ENCODE data around the gene COPG2.

DNA sequence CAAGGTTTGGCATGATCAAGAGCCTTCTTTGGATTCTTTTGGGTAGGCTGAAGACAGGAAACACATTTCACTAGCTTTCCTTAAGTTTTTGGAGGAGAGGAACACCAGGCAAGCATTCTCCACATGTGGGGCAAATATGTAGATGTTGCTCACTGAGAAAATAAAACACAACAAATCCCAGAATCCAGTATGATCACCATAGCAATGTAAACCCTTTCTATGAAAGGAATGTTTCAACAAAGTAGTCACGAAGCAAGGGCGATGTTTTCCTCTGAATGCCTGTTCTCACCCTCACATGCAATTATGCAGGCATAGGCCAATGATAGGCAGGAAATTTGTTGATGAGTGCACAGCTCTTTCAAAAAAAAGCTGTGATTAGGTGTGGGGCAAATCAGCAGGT is 207.3 kb downstream of the COPG2 start:
- TF ChIP-seq EZH2phosphoT487 (IDR thresholded peaks at IDR 0.05; ENCODE audit: low read depth, severe bottlenecking, unreplicated experiment) (no peak), CTCF (IDR thresholded peaks at IDR 0.05; ENCODE audit: poor library complexity) (no peak)

Data from hepatocyte (in vitro differentiated cells).